ENCODE data around the gene MSRB2.

Gene MSRB2

DNA sequence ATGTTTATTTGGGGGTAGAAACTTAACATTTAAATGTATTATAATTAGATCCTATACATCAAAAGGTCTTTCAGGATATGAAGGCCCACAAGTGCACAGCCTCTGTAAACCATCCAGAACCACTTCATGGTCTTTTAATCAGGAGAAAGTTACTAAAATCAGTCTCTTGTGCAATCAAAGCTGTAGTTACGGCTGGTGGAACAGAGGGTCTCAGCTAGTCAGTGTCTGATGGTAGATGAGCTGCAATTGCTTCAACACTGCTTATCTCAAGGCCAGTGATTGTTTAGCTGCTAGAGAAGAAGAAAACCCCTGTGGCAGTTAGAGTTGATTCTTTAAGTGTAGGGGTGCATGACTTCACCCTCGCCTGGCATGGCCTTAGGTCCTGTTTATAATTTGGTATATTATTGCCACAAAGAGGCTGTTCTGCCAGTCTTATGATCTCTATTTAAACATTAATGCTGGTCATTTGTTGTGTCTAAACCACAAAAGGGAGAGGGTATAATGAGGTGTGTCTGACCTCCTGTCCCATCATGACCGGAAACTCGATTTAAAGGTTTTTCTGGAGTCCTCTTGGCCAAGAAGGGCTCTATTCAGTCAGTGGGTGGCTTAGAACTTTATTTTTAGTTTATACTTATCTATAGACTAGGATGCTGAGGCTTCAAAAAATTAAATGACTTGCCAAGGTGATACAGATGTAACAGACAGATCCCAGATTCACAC lies 21.3 kb downstream of the MSRB2 start:
- no peak for ATAC-seq (replicated peaks)
- peaks cover 4 to 18% of the 10 kb centered on the region in 2 donors for H3K36me3 Mint-ChIP-seq
- H3K4me3 Mint-ChIP-seq, result no peak overlapping the region
- no peak for DNase-seq
- no peaks in the 10 kb centered on the region for H3K4me1 Mint-ChIP-seq
- H3K27me3 Mint-ChIP-seq, result no peaks in the 10 kb centered on the region
- H3K27ac Mint-ChIP-seq, result no peak overlapping the region
- H3K9me3 Mint-ChIP-seq, result no peaks in the 10 kb centered on the region

DNA sequence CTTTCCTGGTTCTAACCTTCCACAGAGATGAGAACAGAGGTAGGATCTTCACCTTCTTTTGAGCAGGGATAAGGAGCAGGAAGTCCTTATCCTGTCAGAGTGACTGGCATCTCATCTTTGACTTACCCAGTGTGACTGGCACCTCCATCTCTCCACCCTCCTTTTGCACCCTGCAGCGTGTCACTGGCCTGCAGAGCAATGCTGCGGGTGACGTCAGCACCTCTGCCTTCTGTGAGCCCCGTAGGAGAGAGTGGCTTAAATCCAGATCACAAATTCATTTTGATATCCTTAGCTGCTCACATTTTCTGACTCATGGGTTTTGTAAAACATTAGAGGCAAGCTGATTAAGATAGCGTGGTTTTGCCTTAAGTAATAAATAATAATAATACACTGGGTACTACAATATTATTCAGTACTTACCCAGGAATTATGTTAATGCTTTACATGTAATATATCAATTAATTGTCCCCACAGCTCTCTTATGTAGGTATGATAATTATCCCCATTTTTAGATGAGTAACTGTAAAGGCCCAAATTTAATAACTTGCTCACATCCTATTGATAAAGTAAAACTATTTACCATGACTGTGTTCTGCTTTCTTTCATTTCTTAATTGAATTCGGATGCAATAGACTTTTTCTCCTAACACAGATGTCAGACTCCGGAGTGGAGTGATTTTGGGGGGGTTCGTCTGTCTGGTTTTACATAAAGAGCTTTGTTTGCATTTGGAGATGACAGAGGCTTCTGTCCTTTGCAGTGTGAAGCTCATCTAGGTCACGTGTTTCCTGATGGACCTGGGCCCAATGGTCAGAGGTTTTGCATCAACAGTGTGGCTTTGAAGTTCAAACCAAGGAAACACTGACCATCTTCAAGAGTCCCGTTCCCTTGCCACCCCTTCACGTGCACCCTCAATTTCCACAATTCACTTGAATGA lies 24.9 kb downstream of the MSRB2 start:
- Mint-ChIP-seq H3K27me3 (no peaks in the 10 kb centered on the region), H3K4me3 (no peak overlapping the region), H3K27ac (no peak overlapping the region), H3K9me3 (no peaks in the 10 kb centered on the region), H3K4me1 (no peaks in the 10 kb centered on the region), H3K36me3 (peaks cover 2 to 14% of the 10 kb centered on the region in 2 donors)
- ATAC-seq (replicated peaks) (no peak), DNase-seq (no peak)

DNA sequence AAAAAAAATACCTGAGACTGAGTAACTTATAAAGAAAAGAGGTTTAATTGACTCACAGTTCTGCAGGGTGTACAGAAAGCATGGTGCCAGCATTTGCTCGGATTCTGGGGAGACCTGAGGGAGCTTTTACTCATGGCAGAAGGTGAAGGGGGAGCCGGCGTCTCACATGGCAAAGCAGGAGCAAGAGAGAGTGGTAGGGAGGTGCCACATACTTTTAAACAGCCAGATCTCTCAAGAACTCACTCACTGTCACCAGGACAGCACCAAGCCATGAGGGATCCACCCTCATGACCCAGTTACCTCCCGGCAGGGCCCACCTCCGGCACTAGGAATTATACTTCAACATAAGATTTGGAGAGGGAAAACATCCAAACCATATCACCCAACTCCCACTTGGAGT lies 25.8 kb downstream of the MSRB2 start:
- no peaks in the 10 kb centered on the region for H3K27me3 Mint-ChIP-seq
- no peaks in the 10 kb centered on the region for H3K4me1 Mint-ChIP-seq
- no peak for DNase-seq
- H3K4me3 Mint-ChIP-seq, result no peak overlapping the region
- H3K9me3 Mint-ChIP-seq, result no peaks in the 10 kb centered on the region
- no peak for ATAC-seq (replicated peaks)
- peaks cover 2 to 14% of the 10 kb centered on the region in 2 donors for H3K36me3 Mint-ChIP-seq
- H3K27ac Mint-ChIP-seq, result no peak overlapping the region

DNA sequence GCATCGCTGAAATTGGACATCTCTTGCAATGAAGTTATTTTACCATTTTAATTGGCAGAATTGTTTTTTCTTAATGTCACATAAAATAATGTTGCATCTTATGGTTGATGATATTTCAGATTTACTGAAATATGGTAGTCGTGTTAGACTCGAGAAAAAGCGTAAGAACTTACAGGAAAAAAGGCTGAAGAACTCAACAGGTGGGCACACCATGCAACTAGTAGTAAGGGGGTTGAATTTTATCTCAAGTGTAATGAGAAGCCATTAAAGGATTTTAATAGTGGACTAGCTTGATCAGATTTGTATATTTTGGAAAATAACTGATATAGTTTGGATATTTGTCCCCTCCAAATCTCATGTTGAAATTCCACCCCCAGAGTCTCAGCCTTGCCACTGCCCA lies 41.1 kb downstream of the MSRB2 start:
- no peak overlapping the region for H3K27ac Mint-ChIP-seq
- H3K4me1 Mint-ChIP-seq, result no peaks in the 10 kb centered on the region
- DNase-seq (no peak), ATAC-seq (replicated peaks) (no peak)
- peaks cover 9 to 17% of the 10 kb centered on the region in 2 donors for H3K27me3 Mint-ChIP-seq
- H3K9me3 Mint-ChIP-seq, result peaks cover 10 to 14% of the 10 kb centered on the region in 2 donors
- H3K4me3 Mint-ChIP-seq, result no peak overlapping the region
- H3K36me3 Mint-ChIP-seq, result no peaks in the 10 kb centered on the region

DNA sequence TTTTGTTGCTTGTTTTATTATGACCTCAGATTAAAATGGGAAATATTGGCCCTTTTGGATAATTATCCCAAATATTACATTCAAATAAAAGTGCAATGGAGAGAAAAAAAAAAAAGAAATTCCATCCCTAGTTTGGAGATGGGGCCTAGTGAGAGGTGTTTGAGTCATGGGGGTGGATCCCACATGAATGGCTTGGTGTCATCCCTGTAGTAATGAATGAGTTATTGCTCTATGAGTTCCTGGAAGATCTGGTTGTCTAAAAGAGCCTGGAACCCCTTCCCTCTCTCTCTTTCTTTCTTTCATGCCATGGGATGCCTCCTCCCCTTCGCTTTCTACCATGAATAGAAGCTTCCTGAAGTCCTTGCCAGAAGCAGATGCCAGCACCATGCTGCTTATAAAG lies 44.3 kb downstream of the MSRB2 start:
- Mint-ChIP-seq H3K4me1 (no peaks in the 10 kb centered on the region), H3K36me3 (no peaks in the 10 kb centered on the region), H3K4me3 (no peak overlapping the region), H3K27ac (no peak overlapping the region), H3K9me3 (peaks cover 7 to 9% of the 10 kb centered on the region in 2 donors), H3K27me3 (peaks cover 9 to 11% of the 10 kb centered on the region in 2 donors)
- no peak for ATAC-seq (replicated peaks)
- DNase-seq, result no peak

DNA sequence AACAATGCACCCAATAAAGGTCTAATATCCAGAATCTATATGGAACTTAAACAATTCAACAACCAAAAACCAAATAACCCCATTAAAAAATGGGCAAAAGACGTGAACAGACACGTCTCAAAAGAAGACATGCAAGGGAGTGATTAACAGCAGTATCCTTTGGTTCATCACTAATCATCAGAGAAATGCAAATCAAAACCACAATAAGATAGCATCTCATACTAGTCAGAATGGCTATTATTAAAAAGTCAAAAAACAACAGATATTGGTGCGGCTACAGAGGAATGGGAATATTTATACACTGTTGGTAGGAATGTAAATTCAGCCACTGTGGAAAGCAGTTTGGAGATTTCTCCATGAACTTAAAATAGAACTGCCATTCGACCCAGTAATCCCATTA lies 46.6 kb downstream of the MSRB2 start:
- H3K27ac Mint-ChIP-seq, result no peak overlapping the region
- H3K36me3 Mint-ChIP-seq, result no peaks in the 10 kb centered on the region
- no peaks in the 10 kb centered on the region for H3K4me1 Mint-ChIP-seq
- no peak overlapping the region for H3K4me3 Mint-ChIP-seq
- ATAC-seq (replicated peaks) (no peak), DNase-seq (no peak)
- peaks cover 4% of the 10 kb centered on the region in 2 donors for H3K9me3 Mint-ChIP-seq
- H3K27me3 Mint-ChIP-seq, result peaks cover 9 to 11% of the 10 kb centered on the region in 2 donors

DNA sequence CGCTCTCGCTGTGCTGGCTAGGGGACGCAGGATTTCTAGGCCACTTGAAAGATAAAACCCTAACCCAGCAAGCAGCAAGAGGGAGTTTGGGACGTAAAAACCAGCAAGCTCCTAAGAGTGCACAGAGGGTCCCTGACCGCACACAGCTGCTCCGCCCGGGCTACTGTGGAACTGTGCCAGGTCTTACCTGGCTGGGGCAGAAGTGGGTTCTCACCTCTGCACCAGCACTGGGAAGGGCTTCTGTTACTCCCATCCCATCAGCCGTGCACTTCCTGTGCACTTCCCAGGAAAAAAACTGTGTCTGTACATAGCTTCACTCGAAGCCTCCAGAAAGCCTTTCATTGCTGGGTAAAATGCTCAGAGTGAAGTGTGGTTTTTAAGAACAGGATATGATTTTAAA lies 50.9 kb downstream of the MSRB2 start:
- no peak overlapping the region for H3K27ac Mint-ChIP-seq
- ATAC-seq (replicated peaks) (no peak), DNase-seq (no peak)
- H3K4me1 Mint-ChIP-seq, result no peaks in the 10 kb centered on the region
- no peaks in the 10 kb centered on the region for H3K9me3 Mint-ChIP-seq
- no peak overlapping the region for H3K4me3 Mint-ChIP-seq
- peaks cover 0 to 5% of the 10 kb centered on the region in 2 donors for H3K27me3 Mint-ChIP-seq
- H3K36me3 Mint-ChIP-seq, result no peaks in the 10 kb centered on the region

DNA sequence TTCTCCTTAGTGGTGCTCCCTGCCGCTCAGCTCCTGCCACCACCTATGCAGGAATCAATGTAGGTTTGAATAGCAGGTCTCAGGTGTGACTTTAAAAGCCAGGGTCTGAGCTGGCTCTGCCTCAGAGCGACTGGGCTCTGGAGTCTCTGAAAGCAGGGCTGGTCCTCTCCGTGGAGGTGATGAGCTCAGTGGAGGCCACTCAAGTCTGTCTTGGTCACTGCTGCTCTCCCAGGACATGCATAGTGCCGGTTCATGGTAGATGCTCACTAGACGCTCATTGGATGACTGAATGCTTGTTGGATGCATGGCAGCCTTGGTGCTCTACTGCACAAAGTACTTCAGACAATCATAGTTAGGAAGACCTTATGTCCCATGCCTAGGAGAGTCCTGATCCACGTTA lies 51.7 kb downstream of the MSRB2 start:
- DNase-seq, result no peak
- Mint-ChIP-seq H3K4me1 (no peaks in the 10 kb centered on the region), H3K27ac (no peak overlapping the region), H3K4me3 (no peak overlapping the region), H3K9me3 (no peaks in the 10 kb centered on the region), H3K27me3 (peaks cover 0 to 5% of the 10 kb centered on the region in 2 donors), H3K36me3 (no peaks in the 10 kb centered on the region)
- no peak for ATAC-seq (replicated peaks)

DNA sequence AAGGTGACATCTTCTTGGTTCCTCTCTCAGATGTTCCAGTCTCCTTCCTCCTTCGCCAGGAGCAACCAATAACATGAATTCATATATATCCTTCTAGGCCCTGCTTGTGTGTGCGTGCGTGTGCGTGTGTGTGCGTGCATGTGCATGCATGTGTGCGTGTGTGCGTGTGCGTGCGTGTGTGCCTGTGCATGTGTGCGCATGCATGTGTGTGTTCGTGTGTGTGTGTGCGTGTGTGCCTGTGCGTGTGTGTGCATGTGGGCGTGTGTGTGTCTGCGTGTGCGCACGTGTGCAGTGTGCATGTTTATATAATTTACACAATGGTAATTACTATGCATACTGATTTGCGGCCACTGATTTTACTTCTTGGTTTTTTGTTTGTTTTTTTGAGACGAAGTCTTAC lies 52.8 kb downstream of the MSRB2 start:
- DNase-seq, result no peak
- no peak for ATAC-seq (replicated peaks)
- Mint-ChIP-seq H3K9me3 (no peaks in the 10 kb centered on the region), H3K4me3 (no peak overlapping the region), H3K4me1 (no peaks in the 10 kb centered on the region), H3K36me3 (no peaks in the 10 kb centered on the region), H3K27ac (no peak overlapping the region), H3K27me3 (peaks cover 0 to 5% of the 10 kb centered on the region in 2 donors)

DNA sequence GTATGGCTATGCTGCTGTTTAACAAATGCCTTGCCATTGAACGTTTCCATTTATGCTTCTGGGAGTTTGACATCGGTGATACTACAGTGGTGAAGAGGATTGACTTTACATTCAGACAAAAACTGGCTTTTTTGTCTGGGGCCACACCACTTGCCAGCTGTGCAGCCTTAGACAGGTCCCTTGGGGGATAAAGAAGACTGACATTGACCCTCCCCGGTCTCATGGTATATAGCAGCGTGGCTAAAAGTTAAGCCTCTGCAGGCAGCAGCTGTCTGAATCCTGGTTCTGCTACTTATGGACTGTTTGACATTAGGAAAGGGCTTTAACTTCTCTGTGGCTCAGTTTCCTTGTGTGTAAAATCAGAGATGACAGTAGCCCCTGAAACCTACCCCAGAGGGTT lies 54.7 kb downstream of the MSRB2 start:
- no peak overlapping the region for H3K27ac Mint-ChIP-seq
- no peaks in the 10 kb centered on the region for H3K4me1 Mint-ChIP-seq
- H3K27me3 Mint-ChIP-seq, result peaks cover 0 to 5% of the 10 kb centered on the region in 2 donors
- no peak for DNase-seq
- H3K4me3 Mint-ChIP-seq, result no peak overlapping the region
- no peaks in the 10 kb centered on the region for H3K36me3 Mint-ChIP-seq
- no peaks in the 10 kb centered on the region for H3K9me3 Mint-ChIP-seq
- ATAC-seq (replicated peaks), result no peak

DNA sequence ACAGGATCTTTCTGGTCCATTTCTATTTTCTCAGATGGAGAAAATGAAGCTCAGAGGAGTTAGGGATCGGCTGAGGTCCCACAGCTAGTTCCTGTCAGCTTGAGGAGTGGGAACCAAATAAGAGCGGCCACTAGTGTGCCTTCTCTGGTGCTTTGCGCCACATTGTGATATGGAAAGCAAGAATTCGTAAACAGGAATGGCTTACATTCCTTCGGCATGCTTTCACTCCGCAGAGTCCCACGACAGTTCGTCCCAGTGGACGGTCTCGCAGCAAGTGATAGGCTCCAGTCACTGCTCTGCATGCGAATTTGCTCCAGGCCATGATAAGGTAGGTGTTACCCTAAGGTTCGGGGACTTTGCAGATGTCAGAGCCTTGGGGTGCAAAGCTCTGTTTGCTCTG lies 55.2 kb downstream of the MSRB2 start:
- H3K27ac Mint-ChIP-seq, result no peak overlapping the region
- DNase-seq, result no peak
- H3K27me3 Mint-ChIP-seq, result peaks cover 0 to 5% of the 10 kb centered on the region in 2 donors
- H3K36me3 Mint-ChIP-seq, result no peaks in the 10 kb centered on the region
- no peaks in the 10 kb centered on the region for H3K9me3 Mint-ChIP-seq
- no peak for ATAC-seq (replicated peaks)
- H3K4me3 Mint-ChIP-seq, result no peak overlapping the region
- H3K4me1 Mint-ChIP-seq, result no peaks in the 10 kb centered on the region

DNA sequence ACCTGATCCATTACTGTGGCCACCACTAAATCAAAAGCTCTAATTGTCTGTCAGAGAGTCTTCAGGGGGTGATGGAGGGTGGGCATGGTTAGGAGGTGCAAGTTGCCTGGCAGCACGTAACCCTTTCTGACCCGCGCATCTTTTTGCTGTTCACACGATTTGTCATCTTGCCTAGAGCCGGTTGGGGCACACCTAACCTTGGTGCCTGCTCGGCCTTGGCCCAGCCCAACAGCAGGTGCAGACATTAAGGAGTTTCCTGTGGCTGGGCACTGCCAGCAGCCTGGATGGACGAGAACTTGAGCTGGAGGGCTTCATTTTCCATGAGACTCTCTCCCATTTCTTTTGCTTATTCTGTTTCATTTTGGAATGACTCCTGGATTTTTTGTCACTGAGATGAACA lies 55.7 kb downstream of the MSRB2 start:
- DNase-seq, result no peak
- no peaks in the 10 kb centered on the region for H3K36me3 Mint-ChIP-seq
- no peak overlapping the region for H3K27ac Mint-ChIP-seq
- H3K27me3 Mint-ChIP-seq, result peaks cover 0 to 5% of the 10 kb centered on the region in 2 donors
- ATAC-seq (replicated peaks), result no peak
- no peaks in the 10 kb centered on the region for H3K9me3 Mint-ChIP-seq
- H3K4me1 Mint-ChIP-seq, result no peaks in the 10 kb centered on the region
- no peak overlapping the region for H3K4me3 Mint-ChIP-seq

DNA sequence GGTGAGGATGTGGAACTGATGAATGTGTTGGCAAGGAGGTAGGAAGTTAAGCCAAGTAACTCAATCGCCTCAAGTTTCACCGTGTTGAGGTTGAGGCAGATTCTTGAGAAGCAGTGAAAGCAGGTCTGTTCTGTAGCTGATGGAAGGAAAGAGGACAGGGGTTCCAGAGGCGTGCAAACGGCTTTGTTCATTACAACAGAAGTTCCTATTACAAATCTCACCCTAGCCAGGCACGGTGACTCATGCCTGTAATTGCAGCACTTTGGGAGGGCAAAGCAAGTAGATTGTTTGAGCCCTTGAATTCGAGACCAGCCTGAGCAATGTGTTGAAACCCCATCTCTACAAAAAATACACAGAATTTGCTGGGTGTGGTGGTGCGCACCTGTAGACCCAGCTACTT lies 59.8 kb downstream of the MSRB2 start:
- Mint-ChIP-seq H3K36me3 (no peaks in the 10 kb centered on the region), H3K27ac (no peak overlapping the region), H3K9me3 (no peaks in the 10 kb centered on the region), H3K4me3 (no peak overlapping the region), H3K27me3 (peaks cover 24 to 26% of the 10 kb centered on the region in 2 donors), H3K4me1 (peaks cover 0 to 7% of the 10 kb centered on the region in 2 donors)
- DNase-seq (no peak), ATAC-seq (replicated peaks) (no peak)

DNA sequence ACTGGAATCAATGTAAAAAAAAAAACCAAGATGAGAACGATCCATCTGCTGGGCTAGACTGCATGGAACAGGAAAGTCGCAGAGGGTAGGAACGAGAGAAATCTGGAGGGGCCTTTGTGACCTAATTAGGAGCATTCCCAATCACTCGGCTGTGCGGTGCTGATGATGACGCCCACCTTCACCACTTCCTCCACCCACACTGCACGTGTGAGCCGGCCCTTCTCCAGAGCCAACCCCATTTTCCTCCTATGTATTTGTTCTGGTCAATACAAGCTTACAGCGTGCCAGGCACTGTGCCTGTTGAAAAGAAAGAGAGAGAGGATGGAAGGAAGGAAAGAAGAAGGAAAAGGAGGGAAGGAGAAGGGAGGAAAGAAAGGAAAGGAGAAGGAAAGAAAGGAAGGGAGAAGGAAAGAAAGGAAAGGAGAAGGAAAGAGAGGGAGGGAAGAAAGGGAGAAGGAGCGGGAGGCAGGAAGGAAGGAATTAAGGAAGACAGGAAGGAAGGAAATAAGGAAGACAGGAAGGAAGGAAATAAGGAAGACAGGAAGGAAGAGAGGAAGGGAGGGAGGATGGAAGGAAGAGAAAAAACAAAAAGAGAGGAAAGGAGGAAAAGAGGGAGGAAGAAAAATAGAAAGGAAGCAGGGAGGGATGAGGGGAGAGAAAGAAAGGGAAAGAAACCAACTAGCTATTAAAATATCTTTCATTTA lies 61.2 kb downstream of the MSRB2 start:
- no peak for DNase-seq
- ATAC-seq (replicated peaks), result no peak
- no peak overlapping the region for H3K27ac Mint-ChIP-seq
- H3K4me1 Mint-ChIP-seq, result peaks cover 0 to 7% of the 10 kb centered on the region in 2 donors
- no peaks in the 10 kb centered on the region for H3K9me3 Mint-ChIP-seq
- peaks cover 34 to 37% of the 10 kb centered on the region in 2 donors for H3K27me3 Mint-ChIP-seq
- H3K36me3 Mint-ChIP-seq, result no peaks in the 10 kb centered on the region
- no peak overlapping the region for H3K4me3 Mint-ChIP-seq
